HepG2 (cell line): ENCODE data around the gene PDGFA.

ENCODE experiments used
- AHR ChIP-seq: IDR thresholded peaks from 2 replicates; pipeline ENCODE4 v1.6.1; 2018; ENCODE audit warnings: missing genetic modification reagents, missing compliant biosample characterization
- CBX2 ChIP-seq, 2 experiments: fragments of 200-600 bp in 1 of 2; sonication (generic); formaldehyde crosslinking in 1 of 2; IDR thresholded peaks; 2 replicates each; pipeline versions ENCODE4 v1.7.0 to v1.8.1; 2018 to 2022; ENCODE audit warnings: low read depth in 2 of 2, low read length in 1 of 2, mild to moderate bottlenecking in 1 of 2, missing genetic modification reagents in 1 of 2
- EZH2 ChIP-seq: conservative IDR thresholded peaks from 2 replicates; pipeline ENCODE4 v1.6.1; 2012; ENCODE audit warnings: mild to moderate bottlenecking, low read depth, low read length, moderate library complexity
- GABPA ChIP-seq, 2 experiments: IDR thresholded peaks; 2 replicates each; pipeline ENCODE4 v1.6.1; 2011 to 2016; ENCODE audit warnings: low read depth in 2 of 2, low read length in 1 of 2, missing biosample characterization in 1 of 2, missing genetic modification characterization in 1 of 2
- NFRKB ChIP-seq: fragments of 450-650 bp; IDR thresholded peaks from 2 replicates; pipeline ENCODE4 v1.6.1; 2017
- POLR2G ChIP-seq: fragments of 200-400 bp; formaldehyde crosslinking; IDR thresholded peaks from 2 replicates; pipeline ENCODE4 v1.6.1; 2018; ENCODE audit warnings: mild to moderate bottlenecking, low read depth, low read length, moderate library complexity
- RXRA ChIP-seq: sonication (generic); formaldehyde crosslinking; IDR thresholded peaks from 2 replicates; pipeline ENCODE4 v1.5.1; 2020; ENCODE audit warnings: missing genetic modification reagents
- ZC3H4 ChIP-seq: sonication (generic); formaldehyde crosslinking; IDR thresholded peaks from 2 replicates; pipeline ENCODE4 v1.4.0; 2020; ENCODE audit warnings: missing genetic modification reagents, borderline replicate concordance
- ZNF564 ChIP-seq: sonication (generic); formaldehyde crosslinking; IDR thresholded peaks from 2 replicates; pipeline ENCODE4 v1.8.1; 2023; ENCODE audit warnings: mild to moderate bottlenecking, missing genetic modification reagents
- ZNF792 ChIP-seq: IDR thresholded peaks from 2 replicates; pipeline ENCODE4 v1.6.1; 2016
- TF ChIP-seq, protein P1 (sequence below): sonication (generic); formaldehyde crosslinking; IDR thresholded peaks from 2 replicates; pipeline ENCODE4 v1.5.0; 2020; ENCODE audit warnings: mild to moderate bottlenecking, missing genetic modification reagents, moderate library complexity
- TF ChIP-seq, protein P2 (sequence below): IDR thresholded peaks from 2 replicates; pipeline ENCODE4 v1.6.1; 2016; ENCODE audit warnings: low read depth, control low read depth

GRCh38 chr7:534075-534474 is 14.4 kb upstream of the PDGFA start:
- TF ChIP-seq, protein P1, sequence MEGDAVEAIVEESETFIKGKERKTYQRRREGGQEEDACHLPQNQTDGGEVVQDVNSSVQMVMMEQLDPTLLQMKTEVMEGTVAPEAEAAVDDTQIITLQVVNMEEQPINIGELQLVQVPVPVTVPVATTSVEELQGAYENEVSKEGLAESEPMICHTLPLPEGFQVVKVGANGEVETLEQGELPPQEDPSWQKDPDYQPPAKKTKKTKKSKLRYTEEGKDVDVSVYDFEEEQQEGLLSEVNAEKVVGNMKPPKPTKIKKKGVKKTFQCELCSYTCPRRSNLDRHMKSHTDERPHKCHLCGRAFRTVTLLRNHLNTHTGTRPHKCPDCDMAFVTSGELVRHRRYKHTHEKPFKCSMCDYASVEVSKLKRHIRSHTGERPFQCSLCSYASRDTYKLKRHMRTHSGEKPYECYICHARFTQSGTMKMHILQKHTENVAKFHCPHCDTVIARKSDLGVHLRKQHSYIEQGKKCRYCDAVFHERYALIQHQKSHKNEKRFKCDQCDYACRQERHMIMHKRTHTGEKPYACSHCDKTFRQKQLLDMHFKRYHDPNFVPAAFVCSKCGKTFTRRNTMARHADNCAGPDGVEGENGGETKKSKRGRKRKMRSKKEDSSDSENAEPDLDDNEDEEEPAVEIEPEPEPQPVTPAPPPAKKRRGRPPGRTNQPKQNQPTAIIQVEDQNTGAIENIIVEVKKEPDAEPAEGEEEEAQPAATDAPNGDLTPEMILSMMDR (CRISPR knock-in tag), result no peak
- no peak for TF ChIP-seq GABPA (IDR thresholded peaks at IDR 0.05; ENCODE audit: low read depth, low read length)
- TF ChIP-seq GABPA (CRISPR knock-in tag; IDR thresholded peaks at IDR 0.05; ENCODE audit: low read depth), result no peak
- no peak for TF ChIP-seq AHR (CRISPR knock-in tag)
- no peak for TF ChIP-seq NFRKB
- no peak for TF ChIP-seq CBX2 (IDR thresholded peaks at IDR 0.05; ENCODE audit: low read depth, low read length)
- no peak for TF ChIP-seq CBX2 (CRISPR knock-in tag; IDR thresholded peaks at IDR 0.05; ENCODE audit: low read depth)
- TF ChIP-seq ZNF564 (CRISPR knock-in tag), result no peak
- no peak for TF ChIP-seq EZH2
- no peak for TF ChIP-seq POLR2G
- TF ChIP-seq RXRA, result no peak
- no peak for TF ChIP-seq ZNF792 (CRISPR knock-in tag)
- TF ChIP-seq ZC3H4 (CRISPR knock-in tag), result no peak
- TF ChIP-seq, protein P2, sequence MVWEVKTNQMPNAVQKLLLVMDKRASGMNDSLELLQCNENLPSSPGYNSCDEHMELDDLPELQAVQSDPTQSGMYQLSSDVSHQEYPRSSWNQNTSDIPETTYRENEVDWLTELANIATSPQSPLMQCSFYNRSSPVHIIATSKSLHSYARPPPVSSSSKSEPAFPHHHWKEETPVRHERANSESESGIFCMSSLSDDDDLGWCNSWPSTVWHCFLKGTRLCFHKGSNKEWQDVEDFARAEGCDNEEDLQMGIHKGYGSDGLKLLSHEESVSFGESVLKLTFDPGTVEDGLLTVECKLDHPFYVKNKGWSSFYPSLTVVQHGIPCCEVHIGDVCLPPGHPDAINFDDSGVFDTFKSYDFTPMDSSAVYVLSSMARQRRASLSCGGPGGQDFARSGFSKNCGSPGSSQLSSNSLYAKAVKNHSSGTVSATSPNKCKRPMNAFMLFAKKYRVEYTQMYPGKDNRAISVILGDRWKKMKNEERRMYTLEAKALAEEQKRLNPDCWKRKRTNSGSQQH (CRISPR knock-in tag), result no peak
